Gastroesophageal sphincter (tissue), 3 donors: ENCODE results near the gene IFIT1B.
A peak's percentile ranks its signal among the peaks of the same experiment; 100 is the strongest.

Source experiments
- POLR2A ChIP-seq, 2 donors: fragments of 450-650 bp; IDR thresholded peaks; one replicate each; pipeline ENCODE4 v1.6.1; 2017; ENCODE audit warnings: antibody characterized with exemption in 2 of 2, mild to moderate bottlenecking in 2 of 2, moderate library complexity in 1 of 2
- POLR2AphosphoS5 ChIP-seq: sonication (generic); formaldehyde crosslinking; IDR thresholded peaks from one replicate; pipeline ENCODE4 v1.6.1; 2017; ENCODE audit warnings: antibody characterized with exemption
- TF ChIP-seq, protein P1 (sequence below), 4 experiments: fragments of 200-600 bp in 2 of 4; fragments of 450-650 bp in 2 of 4; sonication (generic) in 1 of 4; IDR thresholded peaks; one replicate each; pipeline ENCODE4 v1.5.1; 2017 to 2019; ENCODE audit warnings: antibody characterized with exemption in 4 of 4, mild to moderate bottlenecking in 2 of 4, moderate library complexity in 2 of 4

GRCh38 chr10:89367529-89367928 is 10.3 kb upstream of the IFIT1B start:
- TF ChIP-seq POLR2A (IDR thresholded peaks at IDR 0.05), result no peak
- TF ChIP-seq, protein P1, sequence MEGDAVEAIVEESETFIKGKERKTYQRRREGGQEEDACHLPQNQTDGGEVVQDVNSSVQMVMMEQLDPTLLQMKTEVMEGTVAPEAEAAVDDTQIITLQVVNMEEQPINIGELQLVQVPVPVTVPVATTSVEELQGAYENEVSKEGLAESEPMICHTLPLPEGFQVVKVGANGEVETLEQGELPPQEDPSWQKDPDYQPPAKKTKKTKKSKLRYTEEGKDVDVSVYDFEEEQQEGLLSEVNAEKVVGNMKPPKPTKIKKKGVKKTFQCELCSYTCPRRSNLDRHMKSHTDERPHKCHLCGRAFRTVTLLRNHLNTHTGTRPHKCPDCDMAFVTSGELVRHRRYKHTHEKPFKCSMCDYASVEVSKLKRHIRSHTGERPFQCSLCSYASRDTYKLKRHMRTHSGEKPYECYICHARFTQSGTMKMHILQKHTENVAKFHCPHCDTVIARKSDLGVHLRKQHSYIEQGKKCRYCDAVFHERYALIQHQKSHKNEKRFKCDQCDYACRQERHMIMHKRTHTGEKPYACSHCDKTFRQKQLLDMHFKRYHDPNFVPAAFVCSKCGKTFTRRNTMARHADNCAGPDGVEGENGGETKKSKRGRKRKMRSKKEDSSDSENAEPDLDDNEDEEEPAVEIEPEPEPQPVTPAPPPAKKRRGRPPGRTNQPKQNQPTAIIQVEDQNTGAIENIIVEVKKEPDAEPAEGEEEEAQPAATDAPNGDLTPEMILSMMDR (IDR thresholded peaks at IDR 0.05), result no peak
- peak; percentile 15 for TF ChIP-seq POLR2AphosphoS5
